GM18498 (cell line): ENCODE measurements around the gene AK5.
"Not testable (repeated sequence)": the region's sequence is repeated elsewhere in the genome, so short reads cannot be mapped to it uniquely, and the experiment has no call there.

Source experiments
- ATAC-seq: cut with Tn5 transposase; IDR thresholded peaks from one replicate; pipeline ENCODE4 v1.9.1; 2021; ENCODE audit warnings: mild to moderate bottlenecking, moderate library complexity; ENCODE audit not compliant: unreplicated experiment

Gene AK5

DNA sequence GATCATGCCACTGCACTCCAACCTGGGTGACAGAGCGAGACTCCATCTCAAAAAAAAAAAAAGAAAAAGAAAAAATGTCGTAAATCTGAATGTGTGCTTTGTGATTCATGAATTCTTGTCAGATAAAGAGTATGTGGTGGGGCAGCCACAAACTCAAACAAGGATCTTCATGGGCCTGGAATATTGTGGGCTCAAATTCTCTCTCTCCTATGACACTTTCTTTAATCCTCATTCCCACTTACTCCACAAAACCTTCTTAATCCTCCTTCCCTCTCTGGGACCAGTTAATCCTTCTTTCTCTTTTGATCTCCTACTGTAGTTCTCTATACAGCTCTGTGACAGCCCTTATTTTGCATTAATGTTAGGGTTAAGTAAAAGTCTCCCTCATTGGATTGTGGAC, 112.3 kb downstream of the AK5 start:
- no peak for ATAC-seq

GRCh38 chr1:77395051-77395450, 113.2 kb downstream of the AK5 start:
- no peak for ATAC-seq

DNA sequence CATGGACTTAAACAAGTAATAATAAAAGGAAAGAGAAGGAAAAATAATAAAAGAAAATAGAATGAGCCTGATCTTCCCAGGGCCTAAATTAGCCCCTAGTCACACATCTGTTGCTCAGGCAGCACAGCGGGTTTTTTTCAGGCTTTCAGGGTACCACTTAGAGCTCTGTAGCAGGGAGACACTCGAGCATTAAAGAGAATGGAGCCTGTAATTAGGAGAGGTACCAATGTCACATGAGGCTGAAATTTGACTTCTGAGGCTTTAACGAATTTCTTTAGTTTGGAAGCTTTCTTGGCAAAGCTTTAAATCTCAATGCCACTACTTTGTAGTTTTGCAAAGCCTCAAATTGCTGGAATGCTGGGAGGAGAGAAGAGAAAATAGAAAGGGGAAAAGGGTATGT, 116.3 kb downstream of the AK5 start:
- ATAC-seq, result no peak

GRCh38 chr1:77399250-77400086, 117.6 kb downstream of the AK5 start:
- ATAC-seq, result no peak

DNA sequence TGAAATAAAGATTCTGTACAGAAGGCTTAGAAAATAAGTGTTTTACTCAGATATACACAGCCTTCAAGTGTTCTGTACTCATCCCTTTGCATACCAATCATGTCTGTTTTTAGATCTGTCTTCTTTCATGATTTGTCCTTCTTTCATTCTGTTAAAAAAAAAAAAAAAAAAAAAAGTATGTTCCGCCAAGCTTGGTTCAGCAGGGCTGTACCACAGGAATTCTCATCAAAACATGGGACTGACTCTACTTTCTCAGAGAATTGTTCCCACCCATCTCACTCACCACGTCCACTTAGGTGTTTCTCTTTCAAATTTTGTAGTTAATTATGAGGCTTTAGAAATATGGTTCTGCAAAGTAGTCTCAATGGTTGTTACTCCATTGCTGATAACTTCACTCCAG, 119.0 kb downstream of the AK5 start:
- ATAC-seq, result no peak

- ATAC-seq, result no peak
Observed at GRCh38 chr1:77401384-77401783, 119.6 kb downstream of the AK5 start.

DNA sequence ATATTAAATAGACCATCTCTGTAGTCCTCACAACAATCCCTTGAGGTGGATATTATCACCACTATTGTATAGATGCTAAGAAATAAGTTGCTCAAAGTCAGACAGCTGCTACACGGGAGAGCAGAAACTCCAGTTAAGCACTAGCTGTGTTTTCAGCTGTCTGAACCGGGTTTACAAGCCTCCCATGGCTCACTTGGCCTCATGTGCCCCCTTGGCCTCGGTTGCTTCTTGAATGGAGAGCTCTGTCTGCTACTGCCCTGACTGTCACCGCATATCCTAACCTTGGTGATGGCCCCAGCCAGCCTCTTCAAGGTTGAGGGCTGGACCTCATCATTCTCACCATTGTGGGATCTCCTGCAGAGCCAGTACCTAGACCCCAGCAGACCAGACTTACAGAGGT, 123.4 kb downstream of the AK5 start:
- no peak for ATAC-seq

GRCh38 chr1:77406661-77407060, 124.8 kb downstream of the AK5 start:
- ATAC-seq, result no peak

- ATAC-seq, result no peak
Observed at GRCh38 chr1:77407738-77408375, 126.0 kb downstream of the AK5 start.

- not testable (repeated sequence) for ATAC-seq
Observed at GRCh38 chr1:77408933-77409332, 127.1 kb downstream of the AK5 start.

GRCh38 chr1:77412069-77412819, 130.4 kb downstream of the AK5 start:
- ATAC-seq, result no peak

- ATAC-seq, result peak; percentile 44
Observed at GRCh38 chr1:77412820-77413530, 131.2 kb downstream of the AK5 start.

GRCh38 chr1:77413541-77414335, 131.9 kb downstream of the AK5 start:
- ATAC-seq, result peak; percentile 89

GRCh38 chr1:77415579-77415978, 133.8 kb downstream of the AK5 start:
- no peak for ATAC-seq

GRCh38 chr1:77416692-77417450, 135.1 kb downstream of the AK5 start:
- no peak for ATAC-seq

DNA sequence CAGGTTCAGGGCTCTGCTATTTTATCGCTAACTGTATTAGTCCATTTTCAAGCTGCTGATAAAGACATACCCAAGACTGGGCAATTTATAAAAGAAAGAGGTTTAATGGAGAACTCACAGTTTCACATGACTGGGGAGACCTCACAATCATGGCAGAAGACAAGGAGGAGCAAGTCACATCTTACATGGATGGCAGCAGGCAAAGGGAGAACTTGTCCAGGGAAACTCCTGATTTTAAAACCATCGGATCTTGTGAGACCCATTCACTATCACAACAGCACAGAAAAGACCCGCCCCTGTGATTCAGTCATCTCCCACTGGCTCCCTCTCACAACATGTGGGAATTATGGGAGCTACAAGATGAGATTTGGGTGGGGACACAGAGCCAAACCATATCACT, 136.2 kb downstream of the AK5 start:
- ATAC-seq, result not testable (repeated sequence)

DNA sequence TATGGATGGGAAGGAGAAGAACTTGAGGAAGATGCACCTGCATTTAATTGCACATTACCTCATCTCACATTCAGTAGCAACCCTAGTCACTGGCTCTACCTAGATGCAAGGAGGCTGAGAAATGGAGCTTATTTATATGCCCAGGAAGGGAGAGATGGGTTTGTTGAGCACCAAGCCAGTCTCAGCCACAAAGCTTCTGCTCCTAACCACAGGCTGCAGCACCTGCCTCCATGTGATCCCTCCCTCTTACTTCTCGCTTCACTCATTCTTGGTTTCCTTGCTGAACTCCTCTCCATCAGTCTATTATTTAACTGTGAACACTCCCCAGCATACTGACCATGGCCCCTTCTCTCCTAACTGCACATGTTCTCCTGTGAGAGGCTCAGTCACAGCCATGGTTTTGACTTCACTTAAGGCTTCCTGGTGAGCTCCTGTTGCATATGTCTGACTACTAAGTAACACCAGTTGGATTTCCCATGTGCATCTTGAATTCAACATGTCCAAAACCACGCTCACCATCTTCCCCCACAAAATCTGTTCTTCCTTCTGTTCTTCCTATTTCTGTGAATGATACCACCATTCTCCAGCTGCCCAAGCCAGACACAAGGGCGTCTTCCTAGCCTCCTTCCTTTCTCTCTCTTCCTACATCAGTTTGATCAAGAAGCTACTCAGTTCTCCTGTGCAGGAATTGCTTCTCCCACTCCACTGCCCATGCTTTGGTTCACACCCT, 139.8 kb downstream of the AK5 start:
- peak; percentile 80 for ATAC-seq

- no peak for ATAC-seq
Observed at GRCh38 chr1:77424236-77424635, 142.4 kb downstream of the AK5 start.

GRCh38 chr1:77428068-77428467, 146.2 kb downstream of the AK5 start:
- ATAC-seq, result no peak
